ENCODE measurements around the gene TMEM147.

DNA sequence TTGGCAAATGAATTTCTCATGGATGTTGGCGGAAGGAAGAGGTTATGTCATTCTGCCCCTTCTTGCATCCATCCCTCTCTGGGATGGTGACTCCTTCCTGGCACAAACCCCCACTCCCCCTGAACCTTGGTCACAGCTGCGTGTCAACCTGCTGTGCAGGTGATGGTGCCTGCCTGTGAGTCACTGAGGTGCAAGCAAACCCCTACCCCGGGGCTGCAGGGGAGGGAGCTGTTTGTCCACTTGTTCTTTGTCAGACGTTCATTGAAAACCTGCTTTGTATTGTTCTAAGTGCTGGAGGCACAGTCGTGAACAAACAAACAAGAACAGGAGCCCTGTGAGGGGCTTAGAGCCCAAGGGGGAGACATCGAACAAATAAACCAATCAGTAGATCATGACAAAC lies 14.1 kb upstream of the TMEM147 start:
- TF ChIP-seq, protein P1, sequence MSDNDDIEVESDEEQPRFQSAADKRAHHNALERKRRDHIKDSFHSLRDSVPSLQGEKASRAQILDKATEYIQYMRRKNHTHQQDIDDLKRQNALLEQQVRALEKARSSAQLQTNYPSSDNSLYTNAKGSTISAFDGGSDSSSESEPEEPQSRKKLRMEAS (IDR thresholded peaks at IDR 0.05): no peak
- TF ChIP-seq, protein P2, sequence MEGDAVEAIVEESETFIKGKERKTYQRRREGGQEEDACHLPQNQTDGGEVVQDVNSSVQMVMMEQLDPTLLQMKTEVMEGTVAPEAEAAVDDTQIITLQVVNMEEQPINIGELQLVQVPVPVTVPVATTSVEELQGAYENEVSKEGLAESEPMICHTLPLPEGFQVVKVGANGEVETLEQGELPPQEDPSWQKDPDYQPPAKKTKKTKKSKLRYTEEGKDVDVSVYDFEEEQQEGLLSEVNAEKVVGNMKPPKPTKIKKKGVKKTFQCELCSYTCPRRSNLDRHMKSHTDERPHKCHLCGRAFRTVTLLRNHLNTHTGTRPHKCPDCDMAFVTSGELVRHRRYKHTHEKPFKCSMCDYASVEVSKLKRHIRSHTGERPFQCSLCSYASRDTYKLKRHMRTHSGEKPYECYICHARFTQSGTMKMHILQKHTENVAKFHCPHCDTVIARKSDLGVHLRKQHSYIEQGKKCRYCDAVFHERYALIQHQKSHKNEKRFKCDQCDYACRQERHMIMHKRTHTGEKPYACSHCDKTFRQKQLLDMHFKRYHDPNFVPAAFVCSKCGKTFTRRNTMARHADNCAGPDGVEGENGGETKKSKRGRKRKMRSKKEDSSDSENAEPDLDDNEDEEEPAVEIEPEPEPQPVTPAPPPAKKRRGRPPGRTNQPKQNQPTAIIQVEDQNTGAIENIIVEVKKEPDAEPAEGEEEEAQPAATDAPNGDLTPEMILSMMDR (IDR thresholded peaks at IDR 0.05; ENCODE audit: low read depth, low read length, missing input control): no peak
- TF ChIP-seq, protein P3, sequence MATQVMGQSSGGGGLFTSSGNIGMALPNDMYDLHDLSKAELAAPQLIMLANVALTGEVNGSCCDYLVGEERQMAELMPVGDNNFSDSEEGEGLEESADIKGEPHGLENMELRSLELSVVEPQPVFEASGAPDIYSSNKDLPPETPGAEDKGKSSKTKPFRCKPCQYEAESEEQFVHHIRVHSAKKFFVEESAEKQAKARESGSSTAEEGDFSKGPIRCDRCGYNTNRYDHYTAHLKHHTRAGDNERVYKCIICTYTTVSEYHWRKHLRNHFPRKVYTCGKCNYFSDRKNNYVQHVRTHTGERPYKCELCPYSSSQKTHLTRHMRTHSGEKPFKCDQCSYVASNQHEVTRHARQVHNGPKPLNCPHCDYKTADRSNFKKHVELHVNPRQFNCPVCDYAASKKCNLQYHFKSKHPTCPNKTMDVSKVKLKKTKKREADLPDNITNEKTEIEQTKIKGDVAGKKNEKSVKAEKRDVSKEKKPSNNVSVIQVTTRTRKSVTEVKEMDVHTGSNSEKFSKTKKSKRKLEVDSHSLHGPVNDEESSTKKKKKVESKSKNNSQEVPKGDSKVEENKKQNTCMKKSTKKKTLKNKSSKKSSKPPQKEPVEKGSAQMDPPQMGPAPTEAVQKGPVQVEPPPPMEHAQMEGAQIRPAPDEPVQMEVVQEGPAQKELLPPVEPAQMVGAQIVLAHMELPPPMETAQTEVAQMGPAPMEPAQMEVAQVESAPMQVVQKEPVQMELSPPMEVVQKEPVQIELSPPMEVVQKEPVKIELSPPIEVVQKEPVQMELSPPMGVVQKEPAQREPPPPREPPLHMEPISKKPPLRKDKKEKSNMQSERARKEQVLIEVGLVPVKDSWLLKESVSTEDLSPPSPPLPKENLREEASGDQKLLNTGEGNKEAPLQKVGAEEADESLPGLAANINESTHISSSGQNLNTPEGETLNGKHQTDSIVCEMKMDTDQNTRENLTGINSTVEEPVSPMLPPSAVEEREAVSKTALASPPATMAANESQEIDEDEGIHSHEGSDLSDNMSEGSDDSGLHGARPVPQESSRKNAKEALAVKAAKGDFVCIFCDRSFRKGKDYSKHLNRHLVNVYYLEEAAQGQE (IDR thresholded peaks at IDR 0.05): no peak
- TF ChIP-seq TAF1 (conservative IDR thresholded peaks at IDR 0.05) (no peak), RAD21 (IDR thresholded peaks at IDR 0.05) (no peak), JUND (IDR thresholded peaks at IDR 0.05) (no peak), RXRA (IDR thresholded peaks at IDR 0.05) (no peak), SP1 (IDR thresholded peaks at IDR 0.05) (no peak), GABPA (IDR thresholded peaks at IDR 0.05 in 1 of 2, conservative IDR thresholded peaks at IDR 0.05 in 1 of 2) (no peak), EGR1 (IDR thresholded peaks at IDR 0.05; ENCODE audit: low read depth in 2 of 2) (no peak), HNF4G (IDR thresholded peaks at IDR 0.05) (no peak)
- TF ChIP-seq, protein P4, sequence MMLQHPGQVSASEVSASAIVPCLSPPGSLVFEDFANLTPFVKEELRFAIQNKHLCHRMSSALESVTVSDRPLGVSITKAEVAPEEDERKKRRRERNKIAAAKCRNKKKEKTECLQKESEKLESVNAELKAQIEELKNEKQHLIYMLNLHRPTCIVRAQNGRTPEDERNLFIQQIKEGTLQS (IDR thresholded peaks at IDR 0.05): no peak
